Measurements from ENCODE around the gene ANXA1.

DNA sequence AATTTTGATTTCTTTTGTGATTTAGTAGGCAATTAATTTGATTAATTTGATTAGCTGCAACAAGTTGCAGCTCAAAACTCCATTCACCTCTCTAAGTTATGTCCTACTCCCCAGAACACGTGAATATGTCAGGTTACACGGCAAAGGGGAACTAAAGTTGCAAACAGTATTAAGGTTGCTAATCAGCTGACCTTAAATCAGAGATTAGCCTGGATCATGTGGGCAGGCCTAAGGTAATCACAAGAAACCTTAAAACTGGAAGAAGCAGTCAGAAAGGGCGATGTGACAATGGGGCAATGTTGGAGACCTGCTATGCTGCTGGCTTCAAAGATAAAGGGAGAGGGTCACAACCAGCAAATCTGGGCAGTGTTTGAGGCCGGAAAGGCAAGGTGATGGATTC lies 47.3 kb upstream of the ANXA1 start:
- TF ChIP-seq, protein P1, sequence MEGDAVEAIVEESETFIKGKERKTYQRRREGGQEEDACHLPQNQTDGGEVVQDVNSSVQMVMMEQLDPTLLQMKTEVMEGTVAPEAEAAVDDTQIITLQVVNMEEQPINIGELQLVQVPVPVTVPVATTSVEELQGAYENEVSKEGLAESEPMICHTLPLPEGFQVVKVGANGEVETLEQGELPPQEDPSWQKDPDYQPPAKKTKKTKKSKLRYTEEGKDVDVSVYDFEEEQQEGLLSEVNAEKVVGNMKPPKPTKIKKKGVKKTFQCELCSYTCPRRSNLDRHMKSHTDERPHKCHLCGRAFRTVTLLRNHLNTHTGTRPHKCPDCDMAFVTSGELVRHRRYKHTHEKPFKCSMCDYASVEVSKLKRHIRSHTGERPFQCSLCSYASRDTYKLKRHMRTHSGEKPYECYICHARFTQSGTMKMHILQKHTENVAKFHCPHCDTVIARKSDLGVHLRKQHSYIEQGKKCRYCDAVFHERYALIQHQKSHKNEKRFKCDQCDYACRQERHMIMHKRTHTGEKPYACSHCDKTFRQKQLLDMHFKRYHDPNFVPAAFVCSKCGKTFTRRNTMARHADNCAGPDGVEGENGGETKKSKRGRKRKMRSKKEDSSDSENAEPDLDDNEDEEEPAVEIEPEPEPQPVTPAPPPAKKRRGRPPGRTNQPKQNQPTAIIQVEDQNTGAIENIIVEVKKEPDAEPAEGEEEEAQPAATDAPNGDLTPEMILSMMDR (IDR thresholded peaks at IDR 0.05): no peak
- TF ChIP-seq POLR2A (IDR thresholded peaks at IDR 0.05): no peak
